HepG2 (cell line): ENCODE data around the gene KANSL3. TPM values are rescaled to one million over a fixed set of nuclear protein-coding genes. Genes with fewer than 3 reads are reported as not detected.
A peak's percentile ranks its signal among the peaks of the same experiment; 100 is the strongest.

Source experiments
- BORCS8-MEF2B ChIP-seq: sonication (generic); formaldehyde crosslinking; IDR thresholded peaks from 2 replicates; pipeline ENCODE4 v1.8.0; 2022; ENCODE audit warnings: mild to moderate bottlenecking, missing genetic modification reagents
- CEBPB ChIP-seq: IDR thresholded peaks from 2 replicates; pipeline ENCODE4 v1.6.1; 2011; ENCODE audit warnings: low read depth, low read length, improper control_type of control experiment, borderline replicate concordance
- ETV5 ChIP-seq: IDR thresholded peaks from 2 replicates; pipeline ENCODE4 v1.6.1; 2018; ENCODE audit warnings: missing biosample characterization, missing genetic modification reagents, inconsistent platforms, borderline replicate concordance
- MLXIP ChIP-seq: sonication (generic); formaldehyde crosslinking; IDR thresholded peaks from 2 replicates; pipeline ENCODE4 v1.9.0; 2021; ENCODE audit warnings: missing genetic modification reagents, borderline replicate concordance
- SUZ12 ChIP-seq: fragments of 150-350 bp; IDR thresholded peaks from 2 replicates; pipeline ENCODE4 v1.6.1; 2014; ENCODE audit warnings: low read depth, low read length
- YEATS2 ChIP-seq: sonication (generic); formaldehyde crosslinking; IDR thresholded peaks from 2 replicates; pipeline ENCODE4 v1.4.0; 2020; ENCODE audit warnings: missing genetic modification reagents, borderline replicate concordance
- ZBED4 ChIP-seq: sonication (generic); formaldehyde crosslinking; IDR thresholded peaks from 2 replicates; pipeline ENCODE4 v1.4.0; 2020; ENCODE audit warnings: missing genetic modification reagents, borderline replicate concordance
- ZBTB34 ChIP-seq: sonication (generic); formaldehyde crosslinking; IDR thresholded peaks from 2 replicates; pipeline ENCODE4 v1.8.0; 2022; ENCODE audit warnings: mild to moderate bottlenecking, missing genetic modification reagents
- ZMYM4 ChIP-seq: sonication (generic); formaldehyde crosslinking; IDR thresholded peaks from 2 replicates; pipeline ENCODE4 v1.8.1; 2023; ENCODE audit warnings: mild to moderate bottlenecking, missing genetic modification reagents
- ZNF280B ChIP-seq: sonication (generic); formaldehyde crosslinking; IDR thresholded peaks from 2 replicates; pipeline ENCODE4 v1.5.0; 2020; ENCODE audit warnings: missing genetic modification reagents, mild to moderate bottlenecking, borderline replicate concordance
- ZNF513 ChIP-seq: sonication (generic); formaldehyde crosslinking; conservative IDR thresholded peaks from 2 replicates; pipeline ENCODE4 v1.5.0; 2020; ENCODE audit warnings: missing genetic modification reagents
- ZNF577 ChIP-seq: sonication (generic); formaldehyde crosslinking; IDR thresholded peaks from 2 replicates; pipeline ENCODE4 v1.4.0; 2020; ENCODE audit warnings: mild to moderate bottlenecking, low read depth, missing genetic modification reagents, borderline replicate concordance
- polyA plus RNA-seq, 8 experiments: library from polyadenylated mRNA; depleted of rRNA in 3 of 8; stranded (reverse) in 7 of 8; unstranded in 1 of 8; fragments of >200 nt; fragmentation: Illumina TruSeq in 4 of 8; extraction: Trizol in 4 of 8; gene quantifications; 2 replicates each; pipeline versions ENCODE4 v1.2.1 to v1.2.3, GENCODE V29; 2011 to 2016; ENCODE audit warnings: low read depth in 4 of 8, missing spikeins in 1 of 8, mixed read lengths in 1 of 8; ENCODE audit not compliant: insufficient read depth in 1 of 8
- total RNA-seq, 5 experiments: library from RNA; depleted of rRNA; stranded (reverse); fragments of >200 nt; fragmentation: Illumina TruSeq; extraction: Trizol; gene quantifications; 2 replicates each; pipeline ENCODE4 v1.2.3, GENCODE V29; 2016; ENCODE audit warnings: low read depth in 1 of 5

KANSL3 gene
- total and polyA plus RNA-seq, 2 of the 13 experiments (the other 11 are each of a cell fraction or from before 2014, with no cell fraction given): 20.8 to 37.3 TPM

GRCh38 chr2:96556441-96557330, 81.4 kb downstream of the KANSL3 start (continued):
- peak; percentile 98 for TF ChIP-seq CEBPB
- TF ChIP-seq ETV5: peak; percentile 89
- peak; percentile 54; the same call in 1 of the 2 replicates for TF ChIP-seq BORCS8-MEF2B (CRISPR knock-in tag)
- TF ChIP-seq YEATS2 (CRISPR knock-in tag): peak; percentile 94
- TF ChIP-seq ZMYM4 (CRISPR knock-in tag): peak; percentile 54; the same call in 1 of the 2 replicates
- TF ChIP-seq ZNF513: no peak
- peak; percentile 70; the same call in 1 of the 2 replicates for TF ChIP-seq ZBED4 (CRISPR knock-in tag)
- no peak for TF ChIP-seq MLXIP (CRISPR knock-in tag)
- peak; percentile 92; the same call in 1 of the 2 replicates for TF ChIP-seq ZNF280B (CRISPR knock-in tag)
- TF ChIP-seq ZBTB34 (CRISPR knock-in tag): peak; percentile 79; the same call in 1 of the 2 replicates
- no peak for TF ChIP-seq ZNF577 (CRISPR knock-in tag)
- no peak for TF ChIP-seq SUZ12
